Right lobe of liver (tissue), 4 donors: Measurements from ENCODE around the gene FAM3A.

ENCODE experiments used
- CTCF ChIP-seq, 4 donors: fragments of 200-600 bp in 3 of 4; fragments of 450-650 bp in 1 of 4; IDR thresholded peaks; one replicate each; pipeline versions ENCODE4 v1.5.1 to v1.8.0; 2016 to 2022; ENCODE audit warnings: antibody characterized with exemption in 4 of 4, mild to moderate bottlenecking in 2 of 4
- POLR2A ChIP-seq: fragments of 450-650 bp; IDR thresholded peaks from one replicate; pipeline ENCODE4 v1.6.1; 2017; ENCODE audit warnings: antibody characterized with exemption, mild to moderate bottlenecking
- donor health status: DM: no; HTN: no; CAD: no.
- donor health status: DM: no; HTN: no; CAD: no.
- donor health status: DM: no; HTN: yes; CAD: no.

GRCh38 chrX:154481911-154482601 is 34.0 kb downstream of the FAM3A start:
- TF ChIP-seq CTCF (IDR thresholded peaks at IDR 0.05) (no peak), POLR2A (no peak)
